ENCODE results near the gene CFDP1. TPM values are rescaled to one million over a fixed set of nuclear protein-coding genes. Genes with fewer than 3 reads are reported as not detected.

The CFDP1 gene
- total RNA-seq, 1 experiment from 2014 or later: 52.6 TPM

- Histone ChIP-seq H3K9me2 (ENCODE audit: insufficient read depth) (no peaks in the 10 kb centered on the region), H3K4me3 (no peak overlapping the region), H3K9me3 (ENCODE audit: insufficient read depth, low read depth) (no peaks in the 10 kb centered on the region), H3K4me2 (peak overlapping the region; percentile 23; the same call in 1 of the 2 replicates), H3F3A (ENCODE audit: insufficient read depth, low read depth) (peaks cover 26% of the 10 kb centered on the region), H3K36me3 (ENCODE audit: low read depth) (no peaks in the 10 kb centered on the region), H3K79me2 (ENCODE audit: low read depth) (peaks cover 16% of the 10 kb centered on the region), H2AFZ (no peak overlapping the region), H3K27ac (0 out of 2 replicates have a peak overlapping the region, but pooled peaks have one; percentile 8), H4K20me1 (ENCODE audit: insufficient read depth) (no peaks in the 10 kb centered on the region), H3K4me1 (replicated peaks; ENCODE audit: insufficient read depth) (peaks cover 47% of the 10 kb centered on the region), H3K27me3 (ENCODE audit: insufficient read depth, low read depth) (no peaks in the 10 kb centered on the region)
- BruUV-seq (replicated peaks): no TSS peak
- ChIA-PET CTCF (no interaction called here), POLR2A (ENCODE audit: unreplicated experiment) (interaction anchor here (0.6 kb wide), 1 partner anchor 15 kb away, joined by 6 read pairs; no protein-coding TSS in a partner anchor)
- DNase-seq: no peak
- intact Hi-C loops (cut with micrococcal nuclease; ENCODE audit: unreplicated experiment): no loop called here
- TF ChIP-seq EZH2 (IDR thresholded peaks at IDR 0.05; ENCODE audit: low read depth): no peak
- no peak for TF ChIP-seq CTCF (conservative IDR thresholded peaks at IDR 0.05)
Measured at GRCh38 chr16:75372236-75372856, 61.0 kb downstream of the CFDP1 start.

- Histone ChIP-seq H3K9me3 (ENCODE audit: insufficient read depth, low read depth) (no peaks in the 10 kb centered on the region), H3K4me1 (replicated peaks; ENCODE audit: insufficient read depth) (peaks cover 35% of the 10 kb centered on the region), H3K4me2 (no peak overlapping the region), H3K4me3 (no peak overlapping the region; the same call in 1 of the 2 replicates), H3K9me2 (ENCODE audit: insufficient read depth) (no peaks in the 10 kb centered on the region), H3F3A (ENCODE audit: insufficient read depth, low read depth) (peaks cover 21% of the 10 kb centered on the region), H3K79me2 (ENCODE audit: low read depth) (peaks cover 10% of the 10 kb centered on the region; the same call in 1 of the 2 replicates), H3K27me3 (ENCODE audit: insufficient read depth, low read depth) (no peaks in the 10 kb centered on the region), H2AFZ (no peak overlapping the region), H3K36me3 (ENCODE audit: low read depth) (no peaks in the 10 kb centered on the region), H4K20me1 (ENCODE audit: insufficient read depth) (no peaks in the 10 kb centered on the region), H3K27ac (peak overlapping the region; percentile 31; the same call in 1 of the 2 replicates)
- TF ChIP-seq CTCF (conservative IDR thresholded peaks at IDR 0.05) (no peak), EZH2 (IDR thresholded peaks at IDR 0.05; ENCODE audit: low read depth) (no peak)
- CTCF ChIA-PET: interaction anchor here (0.5 kb wide), 1 partner anchor 138 kb away, joined by 5 read pairs; no protein-coding TSS in a partner anchor
- POLR2A ChIA-PET (ENCODE audit: unreplicated experiment): interaction anchor here (0.6 kb wide), 1 partner anchor 103 kb away, joined by 3 read pairs; no protein-coding TSS in a partner anchor
- DNase-seq: no peak
- BruUV-seq (replicated peaks): no TSS peak
- intact Hi-C loops (cut with micrococcal nuclease; ENCODE audit: unreplicated experiment): no loop called here
Measured at GRCh38 chr16:75371171-75371570, 62.1 kb downstream of the CFDP1 start.

- Histone ChIP-seq H3K9me3 (ENCODE audit: insufficient read depth, low read depth) (no peaks in the 10 kb centered on the region), H3K9me2 (ENCODE audit: insufficient read depth) (no peaks in the 10 kb centered on the region), H3K4me3 (no peak overlapping the region), H3F3A (ENCODE audit: insufficient read depth, low read depth) (no peaks in the 10 kb centered on the region; the same call in 1 of the 2 replicates), H3K27ac (no peak overlapping the region), H3K4me1 (replicated peaks; ENCODE audit: insufficient read depth) (no peaks in the 10 kb centered on the region), H2AFZ (no peak overlapping the region), H3K27me3 (ENCODE audit: insufficient read depth, low read depth) (no peaks in the 10 kb centered on the region), H4K20me1 (ENCODE audit: insufficient read depth) (no peaks in the 10 kb centered on the region), H3K36me3 (ENCODE audit: low read depth) (no peaks in the 10 kb centered on the region), H3K4me2 (no peak overlapping the region), H3K79me2 (ENCODE audit: low read depth) (no peaks in the 10 kb centered on the region)
- no peak for DNase-seq
- intact Hi-C loops (cut with micrococcal nuclease; ENCODE audit: unreplicated experiment): no loop called here
- BruUV-seq (replicated peaks): no TSS peak
- CTCF ChIA-PET: interaction anchor here (0.6 kb wide), 1 partner anchor 274 kb away, joined by 4 read pairs; no protein-coding TSS in a partner anchor
- TF ChIP-seq CTCF (conservative IDR thresholded peaks at IDR 0.05) (no peak), EZH2 (IDR thresholded peaks at IDR 0.05; ENCODE audit: low read depth) (no peak)
- POLR2A ChIA-PET (ENCODE audit: unreplicated experiment): no interaction called here
Measured at GRCh38 chr16:75364286-75364791, 69.0 kb downstream of the CFDP1 start.

All from PC-9 (cell line).